Activated CD4-positive, alpha-beta T cell treated with anti-CD3 and anti-CD28 coated beads for 4 hours (primary cell): Measurements from ENCODE around the gene CTNNA2.
"Not testable (repeated sequence)": the region's sequence is repeated elsewhere in the genome, so short reads cannot be mapped to it uniquely, and the experiment has no call there.

Experiments used
- DNase-seq, 2 donors: peaks; one replicate each; pipeline ENCODE4 v3.0.0-alpha.2; 2020

CTNNA2 gene

DNA sequence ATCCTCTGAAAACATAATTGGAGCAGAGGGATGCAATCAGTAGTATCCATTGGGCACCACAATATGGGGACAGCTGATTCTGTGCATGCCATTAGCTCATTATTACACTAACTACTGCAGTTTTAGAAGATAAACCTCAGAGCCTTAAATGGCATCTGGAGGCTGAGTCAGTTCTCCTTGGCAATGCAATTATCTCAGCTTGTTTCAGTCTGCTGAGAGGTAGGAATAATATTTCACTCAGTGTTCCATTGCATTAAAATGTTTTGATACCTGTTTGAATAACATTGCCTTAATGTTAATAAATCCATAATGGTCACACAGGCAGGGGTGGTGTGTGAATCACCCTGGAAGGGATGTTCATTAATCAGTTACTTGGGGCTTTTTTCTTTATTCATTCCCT lies 482.1 kb downstream of the CTNNA2 start:
- no peak for DNase-seq

DNA sequence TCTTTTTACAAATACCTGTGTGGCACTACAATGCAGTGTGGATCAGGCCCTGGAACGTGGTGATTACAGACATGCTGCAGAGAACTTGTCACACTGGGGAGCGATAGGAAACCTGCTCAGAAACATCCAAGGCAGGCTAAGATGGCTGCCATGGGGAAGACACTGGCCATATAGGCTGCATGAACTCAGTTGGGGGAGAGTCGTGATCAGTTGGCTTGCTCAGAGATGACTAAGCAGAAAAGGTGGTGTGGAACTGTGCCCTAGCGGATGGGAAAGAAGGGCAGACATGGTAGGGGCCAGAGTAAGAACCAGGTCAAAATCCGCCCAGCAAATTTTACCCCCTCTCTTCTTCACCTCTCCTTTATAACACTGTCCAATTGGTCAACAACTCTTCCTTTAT lies 483.9 kb downstream of the CTNNA2 start:
- no peak for DNase-seq

DNA sequence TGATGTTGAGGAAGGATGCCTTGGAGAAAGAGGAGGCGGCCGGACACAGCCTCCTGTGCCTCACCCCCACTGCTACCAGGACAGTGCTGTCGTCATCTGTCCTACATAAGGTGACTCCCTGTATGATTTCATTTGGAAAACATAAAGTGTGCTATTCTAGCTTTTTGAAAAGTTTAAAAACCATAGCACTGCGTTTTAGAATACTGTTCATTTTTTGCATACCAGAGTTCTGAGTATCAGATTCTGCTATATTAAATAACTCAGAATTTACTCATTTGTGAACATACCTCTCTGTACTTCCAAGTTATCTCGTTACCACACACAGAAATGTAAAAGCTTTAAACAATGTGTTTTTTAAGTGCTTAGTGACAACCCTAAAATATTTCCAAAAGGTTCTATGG lies 488.9 kb downstream of the CTNNA2 start:
- no peak for DNase-seq

DNA sequence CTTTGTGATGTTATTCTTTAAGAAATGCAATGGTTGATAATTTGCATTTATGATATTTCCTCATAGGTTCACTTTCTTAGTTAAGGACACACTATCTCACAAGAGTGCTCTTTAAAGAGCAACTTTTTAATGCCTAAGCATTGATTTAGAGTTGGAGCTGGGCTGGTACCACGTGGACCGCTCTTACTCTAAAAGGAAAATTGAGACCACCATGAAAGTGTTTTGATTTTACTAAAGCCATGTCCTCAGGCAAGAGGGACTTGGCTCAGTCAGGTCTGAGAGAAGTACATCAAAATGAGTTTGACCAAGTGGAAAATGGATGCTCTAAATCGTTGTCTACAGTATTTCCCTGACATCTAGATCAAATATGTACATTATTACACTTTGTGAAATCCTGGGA lies 489.3 kb downstream of the CTNNA2 start:
- no peak for DNase-seq

DNA sequence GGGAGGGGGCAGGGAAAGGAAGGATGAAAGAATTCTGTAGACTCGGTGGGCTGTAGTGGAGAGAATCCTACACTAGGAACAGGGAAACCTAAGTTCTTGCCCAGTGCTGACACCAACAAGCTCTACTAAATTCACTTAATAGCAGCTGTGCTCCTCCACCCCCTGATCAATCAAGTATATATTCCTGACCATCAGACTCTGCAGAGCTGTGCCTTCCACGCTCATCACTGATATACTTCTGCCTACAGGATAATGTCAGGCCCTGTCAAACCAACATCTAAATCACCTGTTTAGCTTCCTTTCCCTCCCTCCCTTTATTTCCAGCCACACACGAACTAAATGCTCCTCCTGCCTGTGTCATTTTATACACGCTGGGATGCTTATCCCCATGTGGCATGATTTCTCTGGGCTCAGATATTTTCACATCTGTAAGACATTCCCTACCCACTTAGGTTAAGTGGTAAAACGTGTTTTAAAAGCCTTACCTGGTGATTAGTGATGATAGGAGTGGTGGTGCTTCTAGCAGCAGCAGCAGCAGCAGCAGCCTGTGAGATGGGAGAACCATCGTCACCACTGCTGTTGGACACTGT lies 489.8 kb downstream of the CTNNA2 start:
- no peak for DNase-seq

GRCh38 chr2:80007777-80008503 lies 495.1 kb downstream of the CTNNA2 start:
- no peak for DNase-seq

- DNase-seq = no peak
Observed at GRCh38 chr2:80008596-80008995, 495.7 kb downstream of the CTNNA2 start.

DNA sequence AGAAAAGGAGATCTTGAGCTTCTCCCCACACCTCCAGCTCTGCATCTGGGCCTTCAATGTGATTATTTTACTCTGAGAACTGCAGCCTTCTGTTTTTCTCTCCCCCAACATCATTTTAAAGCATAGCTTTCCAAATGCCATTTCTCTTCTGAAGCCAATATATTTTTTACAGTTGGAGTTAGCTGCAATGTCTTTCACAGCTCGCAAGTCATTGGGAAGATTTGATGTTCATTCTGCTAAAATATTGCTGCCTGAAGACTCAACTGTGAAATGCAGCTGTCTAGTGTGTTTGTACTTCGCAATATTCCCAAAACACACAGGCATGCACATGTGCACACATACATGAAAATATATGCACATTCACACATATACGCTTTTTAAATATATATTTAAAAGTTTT lies 496.4 kb downstream of the CTNNA2 start:
- DNase-seq = no peak

- no peak for DNase-seq
Observed at GRCh38 chr2:80012061-80012460, 499.2 kb downstream of the CTNNA2 start.

DNA sequence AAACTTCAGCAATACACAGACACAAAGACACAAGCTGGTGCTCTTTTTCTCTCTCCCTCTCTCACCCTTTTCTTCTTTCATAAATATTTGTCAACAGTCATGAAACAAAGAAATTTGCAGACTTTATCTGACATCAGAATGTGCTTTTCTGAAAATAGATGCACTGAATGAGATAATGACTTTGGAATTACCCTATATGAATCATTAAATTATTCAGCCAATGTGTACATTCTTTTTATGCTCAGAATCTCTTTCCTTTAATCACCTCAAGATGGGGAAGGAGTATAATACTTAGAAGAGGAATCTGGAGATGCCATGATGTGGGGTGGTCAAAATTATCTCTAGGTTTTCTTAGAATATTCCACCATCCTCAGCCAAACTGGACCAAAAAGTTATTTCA lies 501.8 kb downstream of the CTNNA2 start:
- no peak for DNase-seq

GRCh38 chr2:80016171-80016570 lies 503.3 kb downstream of the CTNNA2 start:
- no peak for DNase-seq

- no peak for DNase-seq
Observed at GRCh38 chr2:80019571-80020460, 507.0 kb downstream of the CTNNA2 start.

- no peak for DNase-seq
Observed at GRCh38 chr2:80022018-80022417, 509.2 kb downstream of the CTNNA2 start.

DNA sequence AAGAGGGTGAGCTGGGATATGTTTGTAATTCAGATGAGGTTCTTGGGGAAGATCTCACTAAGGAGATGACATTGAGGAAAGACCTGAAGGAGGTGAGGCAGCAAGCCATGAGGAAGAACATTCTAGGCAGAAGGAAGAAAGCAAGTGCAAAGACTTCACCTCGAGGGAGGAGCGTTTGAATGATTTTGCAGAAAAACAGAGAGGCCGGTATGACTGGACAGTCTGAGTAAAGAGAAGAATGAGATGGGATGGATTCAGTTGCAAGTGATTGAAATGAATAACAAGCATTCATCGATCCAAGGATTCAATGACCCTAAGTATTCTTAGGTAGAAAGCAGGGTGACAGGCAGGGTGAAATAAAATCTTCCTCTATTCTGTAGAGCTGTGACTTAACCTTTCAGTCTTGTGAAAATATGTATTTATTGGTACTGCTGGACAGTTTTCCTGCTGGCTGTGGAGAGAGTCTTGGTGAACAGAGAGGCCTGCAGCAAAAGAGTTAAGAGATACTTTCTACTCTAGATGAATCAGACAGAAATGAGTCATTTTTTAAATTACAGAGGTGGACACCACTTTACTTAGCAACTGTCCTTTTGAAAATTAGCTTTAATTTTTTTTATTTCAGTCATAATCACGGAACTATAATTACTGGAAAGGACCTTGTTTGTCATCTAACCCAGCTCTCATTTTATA lies 513.3 kb downstream of the CTNNA2 start:
- DNase-seq = no peak

- no peak for DNase-seq
Observed at GRCh38 chr2:80028051-80028450, 515.2 kb downstream of the CTNNA2 start.

DNA sequence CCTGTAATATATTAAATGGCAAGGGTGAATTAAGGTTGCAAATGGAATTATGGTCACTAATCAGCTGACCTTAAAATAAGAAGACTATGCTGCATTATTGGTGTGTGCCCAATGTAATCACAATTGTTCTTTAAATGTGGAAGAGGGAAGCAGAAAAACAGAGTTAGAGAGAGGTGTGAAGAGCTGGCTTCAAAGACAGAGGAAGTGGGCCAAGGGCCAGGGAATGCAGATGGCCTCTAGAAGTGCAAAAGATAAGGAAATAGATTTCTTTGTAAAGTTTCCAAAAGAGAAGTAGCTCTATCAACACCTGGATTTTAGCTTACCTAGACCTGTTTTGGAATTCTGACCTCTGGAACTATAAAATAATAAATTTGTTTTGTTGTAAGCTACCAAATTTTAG lies 515.7 kb downstream of the CTNNA2 start:
- no peak for DNase-seq

DNA sequence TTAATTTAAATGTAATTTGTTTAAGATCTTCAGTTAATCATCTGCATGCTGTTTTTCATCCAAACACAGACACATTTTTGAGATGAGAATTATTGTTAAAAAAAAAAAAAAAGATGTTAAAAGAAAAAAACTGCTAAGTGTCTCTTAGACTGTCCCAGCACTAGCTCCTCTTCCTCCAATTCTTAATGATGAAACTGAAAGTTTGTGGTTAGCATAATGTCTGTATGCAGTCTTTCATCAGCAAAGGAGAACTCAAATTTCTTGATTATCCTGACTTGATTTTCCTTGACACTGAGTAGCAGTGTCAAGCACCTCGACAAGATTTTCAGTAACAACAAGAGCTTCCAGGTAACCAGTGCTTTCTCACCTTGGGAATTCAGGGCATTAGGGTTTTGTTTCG lies 517.3 kb downstream of the CTNNA2 start:
- no peak for DNase-seq

DNA sequence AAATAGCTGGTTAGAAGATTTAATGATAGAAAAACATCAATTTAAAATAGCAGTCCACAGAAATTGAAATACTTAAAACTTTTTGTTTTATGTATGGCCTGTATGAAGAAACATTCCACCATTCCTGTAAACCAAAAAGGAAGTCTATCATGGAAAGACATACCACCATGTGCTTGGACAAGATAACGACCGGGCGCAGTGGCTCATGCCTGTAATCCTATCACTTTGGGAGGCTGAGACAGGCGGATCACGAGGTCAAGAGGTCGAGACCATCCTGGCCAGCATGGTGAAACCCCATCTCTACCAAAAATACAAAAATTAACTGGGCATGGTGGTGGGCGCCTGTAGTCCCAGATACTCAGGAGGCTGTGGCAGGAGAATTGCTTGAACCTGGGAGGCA lies 519.8 kb downstream of the CTNNA2 start:
- not testable (repeated sequence) for DNase-seq

- no peak for DNase-seq
Observed at GRCh38 chr2:80035749-80036285, 523.0 kb downstream of the CTNNA2 start.

GRCh38 chr2:80037310-80037709 lies 524.5 kb downstream of the CTNNA2 start:
- no peak for DNase-seq

DNA sequence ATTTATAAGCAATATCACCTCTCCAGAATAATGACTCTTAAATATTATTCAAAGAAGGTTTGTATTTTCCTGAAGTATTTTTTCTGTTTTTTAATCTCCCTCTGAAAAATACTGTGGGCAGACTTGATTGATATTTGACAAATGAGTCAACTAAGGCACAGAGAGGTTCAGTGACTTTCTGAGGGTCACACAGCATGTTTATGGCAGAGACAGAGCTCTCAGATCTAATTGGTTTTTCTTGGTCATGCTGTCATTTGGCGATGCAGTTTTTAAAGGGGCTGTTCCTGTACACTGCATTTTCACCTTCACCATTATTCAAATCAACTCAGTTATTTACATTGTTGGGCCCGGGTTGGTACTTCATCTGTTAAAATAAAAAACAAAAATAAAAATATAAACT lies 527.4 kb downstream of the CTNNA2 start:
- no peak for DNase-seq

DNA sequence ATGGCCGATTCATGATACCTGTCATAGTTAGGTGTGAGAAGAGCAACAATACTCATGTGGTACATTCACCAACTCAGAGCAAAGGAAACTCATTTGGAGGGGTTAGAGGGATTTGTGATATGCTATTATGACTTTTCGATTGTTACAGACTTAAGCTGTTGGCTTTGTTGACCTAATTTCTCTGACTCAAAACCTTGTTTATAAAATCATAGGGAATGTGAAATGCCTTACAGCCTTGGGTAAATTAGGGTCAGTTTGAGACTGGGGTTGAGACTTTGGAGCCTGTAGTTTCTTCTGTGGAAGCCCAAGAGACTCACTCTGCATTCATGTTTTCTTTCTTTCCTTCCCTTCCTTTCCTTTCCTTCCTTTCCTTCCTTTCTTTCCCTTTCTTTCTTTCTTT lies 529.8 kb downstream of the CTNNA2 start:
- DNase-seq = no peak

- DNase-seq = no peak
Observed at GRCh38 chr2:80048296-80048695, 535.4 kb downstream of the CTNNA2 start.
